Tibial artery (tissue), 4 donors: ENCODE measurements around the gene RGS21.

Experiments used
- DNase-seq, 2 donors: peaks; one replicate each; pipeline ENCODE4 v3.0.0-alpha.2; 2019
- H3K27ac ChIP-seq, 2 donors: fragments of 200-600 bp; sonication (generic) in 1 of 2; 1 replicate in 1 of 2; 2 replicates in 1 of 2; pipeline ENCODE4 v1.5.1; 2018 to 2019; ENCODE audit warnings: mild to moderate bottlenecking in 1 of 2
- H3K27me3 ChIP-seq, 2 donors: fragments of 200-600 bp; sonication (generic) in 1 of 2; one replicate each; pipeline versions ENCODE4 v1.5.1 to v1.6.0; 2016 to 2019
- H3K36me3 ChIP-seq, 3 donors: fragments of 200-600 bp; sonication (generic) in 2 of 3; one replicate each; pipeline ENCODE4 v1.5.1; 2016 to 2019; ENCODE audit warnings: mild to moderate bottlenecking in 2 of 3
- H3K4me1 ChIP-seq, 4 donors: fragments of 200-600 bp; sonication (generic) in 2 of 4; 1 replicate in 3 of 4; 2 replicates in 1 of 4; pipeline ENCODE4 v1.5.1; 2016 to 2019
- H3K4me3 ChIP-seq, 2 donors: fragments of 200-600 bp; sonication (generic) in 1 of 2; 1 replicate in 1 of 2; 2 replicates in 1 of 2; pipeline ENCODE4 v1.5.1; 2018 to 2019; ENCODE audit warnings: mild to moderate bottlenecking in 2 of 2
- H3K9me3 ChIP-seq, 3 donors: fragments of 200-600 bp; sonication (generic) in 1 of 3; one replicate each; pipeline ENCODE4 v1.5.1; 2016 to 2019
- CTCF ChIP-seq, 2 experiments: fragments of 200-600 bp in 1 of 2; fragments of 450-650 bp in 1 of 2; IDR thresholded peaks; one replicate each; pipeline ENCODE4 v1.5.1; 2017 to 2019; ENCODE audit warnings: antibody characterized with exemption in 2 of 2, mild to moderate bottlenecking in 1 of 2, moderate library complexity in 1 of 2
- intact Hi-C: fragments of 100-400 bp; cut with DNase I; formaldehyde crosslinking; loops from one replicate; pipeline ENCODE4 v1.15.0; 2023; ENCODE audit warnings: low total_unique reads

The RGS21 gene

DNA sequence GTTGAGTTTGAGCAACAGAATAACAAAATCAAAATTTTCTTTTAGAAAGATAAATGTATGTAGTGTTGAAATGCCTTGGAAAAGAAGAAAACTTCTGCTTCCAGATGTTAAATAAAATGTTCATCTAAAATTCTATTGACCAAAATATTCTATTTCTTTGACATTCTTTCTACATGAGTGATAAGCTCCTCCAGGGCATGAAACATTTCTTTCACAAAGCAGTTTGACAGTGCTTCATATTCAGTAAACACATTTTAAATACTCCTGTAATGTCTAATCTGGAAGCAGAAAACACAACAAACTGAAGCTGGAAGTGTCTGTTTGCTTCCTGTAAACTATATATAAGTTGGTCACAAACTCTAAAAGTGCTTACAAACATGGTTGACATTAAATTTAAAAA is 61.5 kb downstream of the RGS21 start:
- no peak for TF ChIP-seq CTCF (IDR thresholded peaks at IDR 0.05)
- peaks cover 0 to 2% (median 0%) of the 10 kb centered on the region in 3 donors for H3K9me3 ChIP-seq
- no peaks in the 10 kb centered on the region for H3K27me3 ChIP-seq
- H3K36me3 ChIP-seq, result no peaks in the 10 kb centered on the region
- no peaks in the 10 kb centered on the region for H3K4me1 ChIP-seq
- no peak overlapping the region for H3K27ac ChIP-seq
- no peak for DNase-seq
- no peak overlapping the region for H3K4me3 ChIP-seq
- intact Hi-C loops, result no loop called here

GRCh38 chr1:192378878-192379277 is 62.1 kb downstream of the RGS21 start:
- Histone ChIP-seq H3K4me3 (no peak overlapping the region), H3K9me3 (peaks cover 0 to 2% (median 0%) of the 10 kb centered on the region in 3 donors), H3K36me3 (no peaks in the 10 kb centered on the region), H3K4me1 (no peaks in the 10 kb centered on the region), H3K27me3 (no peaks in the 10 kb centered on the region), H3K27ac (no peak overlapping the region)
- intact Hi-C loops, result no loop called here
- DNase-seq, result no peak
- no peak for TF ChIP-seq CTCF (IDR thresholded peaks at IDR 0.05)

GRCh38 chr1:192379554-192379953 is 62.8 kb downstream of the RGS21 start:
- no peak for TF ChIP-seq CTCF (IDR thresholded peaks at IDR 0.05)
- H3K27me3 ChIP-seq, result no peaks in the 10 kb centered on the region
- no peaks in the 10 kb centered on the region for H3K36me3 ChIP-seq
- H3K27ac ChIP-seq, result no peak overlapping the region
- peaks cover 0 to 2% (median 0%) of the 10 kb centered on the region in 3 donors for H3K9me3 ChIP-seq
- no peak for DNase-seq
- intact Hi-C loops, result no loop called here
- H3K4me3 ChIP-seq, result no peak overlapping the region
- H3K4me1 ChIP-seq, result no peaks in the 10 kb centered on the region

DNA sequence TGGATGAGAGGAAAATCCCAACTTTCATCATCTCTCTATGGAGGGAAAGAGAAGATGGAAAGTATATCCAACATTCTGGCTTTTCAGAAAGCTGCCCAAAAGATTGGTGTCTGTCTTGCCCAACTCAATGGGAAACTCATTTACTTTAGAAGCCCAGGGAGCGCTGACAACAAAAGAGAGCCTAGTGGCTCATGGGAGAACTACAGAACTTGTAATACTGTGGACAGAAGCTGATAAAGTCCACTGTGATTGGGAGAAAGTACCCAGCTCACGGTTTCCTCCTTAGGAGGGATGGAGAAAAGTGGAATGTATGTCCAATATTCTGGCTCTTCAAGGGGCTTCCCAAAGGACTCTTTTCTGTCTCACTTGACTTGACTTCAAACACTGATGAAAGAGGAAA is 66.0 kb downstream of the RGS21 start:
- Histone ChIP-seq H3K4me3 (no peak overlapping the region), H3K9me3 (peaks cover 0 to 2% (median 0%) of the 10 kb centered on the region in 3 donors), H3K27ac (no peak overlapping the region), H3K27me3 (no peaks in the 10 kb centered on the region), H3K36me3 (no peaks in the 10 kb centered on the region), H3K4me1 (no peaks in the 10 kb centered on the region)
- intact Hi-C loops, result no loop called here
- TF ChIP-seq CTCF (IDR thresholded peaks at IDR 0.05), result no peak
- no peak for DNase-seq

- no peak overlapping the region for H3K4me3 ChIP-seq
- no peak overlapping the region for H3K27ac ChIP-seq
- no peaks in the 10 kb centered on the region for H3K36me3 ChIP-seq
- TF ChIP-seq CTCF (IDR thresholded peaks at IDR 0.05), result no peak
- H3K4me1 ChIP-seq, result no peaks in the 10 kb centered on the region
- H3K27me3 ChIP-seq, result no peaks in the 10 kb centered on the region
- intact Hi-C loops, result no loop called here
- no peaks in the 10 kb centered on the region for H3K9me3 ChIP-seq
- DNase-seq, result no peak
Measured at GRCh38 chr1:192386051-192386650, 69.4 kb downstream of the RGS21 start.

DNA sequence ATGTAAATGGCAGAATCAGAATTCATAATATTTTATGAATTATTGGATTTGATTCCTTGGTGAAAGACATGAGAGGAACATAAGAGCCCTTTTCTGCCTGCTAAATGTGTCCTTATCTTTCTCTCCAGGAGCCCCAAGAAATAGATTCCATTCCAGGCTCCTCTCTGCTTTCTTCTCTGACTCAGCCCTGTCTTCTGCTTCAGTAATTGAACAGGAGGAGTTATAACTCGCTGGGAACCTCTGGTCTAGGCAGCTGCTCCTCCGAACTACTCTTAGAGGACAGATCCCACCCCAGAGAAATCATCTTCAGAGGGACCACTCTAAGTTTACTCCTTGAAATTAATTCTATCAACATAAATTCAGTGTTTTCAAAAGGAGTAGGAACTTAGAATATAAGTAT is 78.4 kb downstream of the RGS21 start:
- no peak for TF ChIP-seq CTCF (IDR thresholded peaks at IDR 0.05)
- H3K4me1 ChIP-seq, result no peaks in the 10 kb centered on the region
- no peak overlapping the region for H3K27ac ChIP-seq
- no peaks in the 10 kb centered on the region for H3K27me3 ChIP-seq
- H3K36me3 ChIP-seq, result no peaks in the 10 kb centered on the region
- H3K9me3 ChIP-seq, result no peaks in the 10 kb centered on the region
- no peak overlapping the region for H3K4me3 ChIP-seq
- no peak for DNase-seq
- intact Hi-C loops, result no loop called here
